Activated T-helper 1 cell treated with anti-CD3 and anti-CD28 coated beads, Interleukin-12 subunit alpha, Interleukin-12 subunit beta, Interleukin-2, Interleukin-4 antibody, amounts not matched to agents 30 ng/mL and 10 ng/mL and 1 ng/mL, durations not matched to agents 14 hours and 24 hours and 36 hours (primary cell): ENCODE data around the gene DUS4L. TPM values are rescaled to one million over a fixed set of nuclear protein-coding genes. Genes with fewer than 3 reads are reported as not detected.

Experiments
- DNase-seq: peaks from one replicate; pipeline ENCODE4 v3.0.0; 2021; ENCODE audit warnings: low spot score
- H3K27ac Mint-ChIP-seq: one replicate; pipeline ENCODE4 v1.8.0; 2021; ENCODE audit warnings: mild to moderate bottlenecking, mixed read lengths
- H3K27me3 Mint-ChIP-seq: one replicate; pipeline ENCODE4 v1.8.0; 2022; ENCODE audit warnings: mild to moderate bottlenecking, moderate library complexity, mixed read lengths; ENCODE audit not compliant: insufficient read depth
- H3K36me3 Mint-ChIP-seq: one replicate; pipeline ENCODE4 v1.8.0; 2021; ENCODE audit warnings: low read depth, mixed read lengths
- H3K4me1 Mint-ChIP-seq: one replicate; pipeline ENCODE4 v1.8.0; 2021; ENCODE audit warnings: low read depth, mixed read lengths
- H3K4me3 Mint-ChIP-seq: one replicate; pipeline ENCODE4 v1.8.0; 2021; ENCODE audit warnings: mild to moderate bottlenecking, moderate library complexity, mixed read lengths
- H3K9me3 Mint-ChIP-seq: one replicate; pipeline ENCODE4 v1.8.0; 2021; ENCODE audit warnings: mixed read lengths
- intact Hi-C: fragments of 100-400 bp; cut with micrococcal nuclease; formaldehyde crosslinking; loops from one replicate; pipeline ENCODE4 v1.15.1; 2024
- total RNA-seq: library from RNA; stranded (reverse); gene quantifications from 2 replicates; pipeline ENCODE4 v1.2.3, GENCODE V29; 2022

The DUS4L gene
- total RNA-seq, 1 donor from 2014 or later = 11.8 TPM

- peaks cover 21% of the 10 kb centered on the region for H3K36me3 Mint-ChIP-seq
Measured at GRCh38 chr7:107606303-107606702, 42.5 kb downstream of the DUS4L start.

DNA sequence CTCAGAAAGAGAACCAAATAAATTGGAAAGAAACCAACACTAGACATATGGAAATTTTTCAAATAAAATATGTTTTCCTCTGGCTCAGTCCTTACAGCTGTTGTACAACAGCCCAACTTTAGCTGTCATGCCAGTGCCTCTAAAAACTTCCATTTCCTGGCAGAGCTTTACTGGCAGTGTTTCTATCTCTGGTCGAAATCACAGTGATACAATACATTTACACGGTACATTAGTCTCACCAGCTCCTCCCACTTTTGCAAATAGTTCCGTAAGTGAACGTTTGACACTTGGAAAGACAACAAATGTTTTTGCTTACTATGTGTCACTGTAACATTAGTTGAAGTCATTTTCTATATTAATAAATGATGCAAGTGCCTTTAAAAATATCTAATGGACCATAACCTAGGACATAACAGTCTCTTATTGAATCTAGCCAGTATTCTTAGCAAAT is 46.1 kb downstream of the DUS4L start:
- Mint-ChIP-seq H3K36me3 (peaks cover 40% of the 10 kb centered on the region), H3K9me3 (no peaks in the 10 kb centered on the region)

More at GRCh38 chr7:107606303-107606702, 42.5 kb downstream of the DUS4L start:
- no peaks in the 10 kb centered on the region for H3K4me1 Mint-ChIP-seq
- no peak overlapping the region for H3K27ac Mint-ChIP-seq
- H3K9me3 Mint-ChIP-seq = no peaks in the 10 kb centered on the region
- intact Hi-C loops = no loop called here
- no peak overlapping the region for H3K4me3 Mint-ChIP-seq
- DNase-seq = no peak
- no peaks in the 10 kb centered on the region for H3K27me3 Mint-ChIP-seq

DNA sequence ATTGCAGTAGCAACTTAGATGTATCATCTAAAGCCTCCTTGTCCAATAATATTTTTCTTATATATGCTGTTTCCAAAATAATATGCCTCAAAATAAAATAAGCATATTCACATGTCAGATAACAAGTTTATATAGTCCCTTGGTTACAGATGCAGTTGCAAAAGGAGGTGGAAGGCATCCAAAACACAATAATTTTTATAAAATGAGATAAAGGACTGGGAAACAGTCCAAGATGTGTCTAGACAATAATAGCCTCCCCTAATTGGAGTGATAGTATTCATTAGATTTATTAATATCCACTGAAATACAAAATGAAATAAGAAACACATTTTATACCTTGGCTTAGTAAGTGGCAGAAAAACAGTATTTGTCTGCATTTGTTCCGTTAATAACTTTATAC is 46.6 kb downstream of the DUS4L start:
- Mint-ChIP-seq H3K27me3 (no peaks in the 10 kb centered on the region), H3K4me1 (peaks cover 11% of the 10 kb centered on the region), H3K9me3 (no peaks in the 10 kb centered on the region), H3K4me3 (no peak overlapping the region), H3K27ac (no peak overlapping the region), H3K36me3 (peaks cover 41% of the 10 kb centered on the region)
- DNase-seq = no peak
- intact Hi-C loops = no loop called here

More for the DNA sequence above, 46.1 kb downstream of the DUS4L start:
- no peak overlapping the region for H3K4me3 Mint-ChIP-seq
- H3K27me3 Mint-ChIP-seq = no peaks in the 10 kb centered on the region
- H3K27ac Mint-ChIP-seq = no peak overlapping the region
- no peak for DNase-seq
- intact Hi-C loops = no loop called here
- H3K4me1 Mint-ChIP-seq = peaks cover 6% of the 10 kb centered on the region

- Mint-ChIP-seq H3K4me1 (peaks cover 17% of the 10 kb centered on the region), H3K9me3 (no peaks in the 10 kb centered on the region), H3K36me3 (peaks cover 47% of the 10 kb centered on the region), H3K27me3 (no peaks in the 10 kb centered on the region), H3K27ac (no peak overlapping the region), H3K4me3 (no peak overlapping the region)
- intact Hi-C loops = no loop called here
- DNase-seq = no peak
Measured at GRCh38 chr7:107613439-107613838, 49.7 kb downstream of the DUS4L start.

- Mint-ChIP-seq H3K4me3 (no peak overlapping the region), H3K36me3 (peaks cover 45% of the 10 kb centered on the region), H3K27me3 (no peaks in the 10 kb centered on the region), H3K4me1 (peaks cover 17% of the 10 kb centered on the region), H3K9me3 (no peaks in the 10 kb centered on the region), H3K27ac (no peak overlapping the region)
- intact Hi-C loops = no loop called here
- DNase-seq = no peak
Measured at GRCh38 chr7:107613948-107614347, 50.2 kb downstream of the DUS4L start.

DNA sequence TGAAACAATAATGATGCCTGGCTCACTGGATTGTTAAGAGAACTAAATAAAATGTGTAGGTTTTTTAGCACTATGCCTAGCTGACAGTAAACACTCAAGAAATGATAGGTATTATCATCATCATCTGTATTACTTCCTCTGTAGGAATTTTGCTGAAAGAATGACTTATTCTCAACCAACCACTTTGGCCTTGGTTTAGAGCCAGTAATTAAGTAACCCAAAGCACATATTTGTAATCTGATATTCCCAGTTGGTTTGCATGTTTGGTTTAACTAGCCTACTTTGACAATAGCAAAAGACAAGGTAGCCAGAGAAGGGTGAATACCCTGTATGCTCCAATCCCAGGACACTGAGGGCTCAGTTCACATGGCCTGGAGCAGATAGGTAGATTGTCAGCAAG is 50.7 kb downstream of the DUS4L start:
- Mint-ChIP-seq H3K27me3 (no peaks in the 10 kb centered on the region), H3K9me3 (no peaks in the 10 kb centered on the region), H3K36me3 (peaks cover 42% of the 10 kb centered on the region), H3K4me3 (no peak overlapping the region), H3K4me1 (peaks cover 17% of the 10 kb centered on the region), H3K27ac (no peak overlapping the region)
- intact Hi-C loops = no loop called here
- no peak for DNase-seq

DNA sequence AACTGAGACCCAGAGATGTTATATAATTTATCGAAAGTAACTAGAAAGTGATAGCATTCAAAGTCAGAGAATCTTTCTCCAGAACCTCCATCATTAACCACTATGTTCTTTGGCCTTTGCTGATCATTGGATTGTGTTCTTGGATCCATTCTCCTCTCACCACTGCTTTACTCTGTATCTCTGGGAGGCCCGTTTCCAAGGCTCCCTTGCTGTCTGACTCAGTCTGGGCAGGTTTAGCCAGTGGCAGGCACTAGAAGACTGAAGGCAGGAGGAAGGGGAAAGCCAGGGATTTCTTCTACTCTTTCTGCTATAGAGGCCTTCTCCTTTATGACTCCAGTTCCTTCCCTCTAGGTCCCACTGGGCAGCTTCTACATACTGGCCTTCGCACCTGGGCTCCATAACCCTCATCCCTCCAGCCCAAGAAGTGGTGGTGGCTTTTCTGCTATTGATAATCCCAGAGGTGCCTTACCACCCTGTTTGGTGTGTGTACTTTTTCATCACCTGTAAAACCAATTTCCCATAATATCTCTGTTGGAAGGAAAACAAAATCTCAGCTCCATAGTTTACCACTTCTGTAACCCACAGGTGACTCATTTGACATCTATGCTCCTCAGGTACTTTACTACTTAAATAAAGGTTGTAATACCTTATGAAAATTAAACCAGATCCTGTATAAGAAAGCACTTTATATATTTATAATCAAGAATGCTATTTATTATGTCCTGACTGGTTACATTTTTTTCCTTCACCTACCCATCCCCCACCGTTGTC is 52.3 kb downstream of the DUS4L start:
- Mint-ChIP-seq H3K9me3 (no peaks in the 10 kb centered on the region), H3K4me3 (no peak overlapping the region), H3K4me1 (peaks cover 17% of the 10 kb centered on the region), H3K36me3 (peaks cover 38% of the 10 kb centered on the region), H3K27ac (no peak overlapping the region), H3K27me3 (no peaks in the 10 kb centered on the region)
- intact Hi-C loops = no loop called here
- no peak for DNase-seq

GRCh38 chr7:107622429-107622828 is 58.7 kb downstream of the DUS4L start:
- Mint-ChIP-seq H3K36me3 (peaks cover 7% of the 10 kb centered on the region), H3K27me3 (no peaks in the 10 kb centered on the region), H3K27ac (no peak overlapping the region), H3K4me3 (no peak overlapping the region), H3K9me3 (peaks cover 6% of the 10 kb centered on the region), H3K4me1 (no peaks in the 10 kb centered on the region)
- DNase-seq = no peak
- intact Hi-C loops = loop anchor here (5.0 kb wide), 1 partner anchor 35 kb away; no protein-coding TSS in a partner anchor

DNA sequence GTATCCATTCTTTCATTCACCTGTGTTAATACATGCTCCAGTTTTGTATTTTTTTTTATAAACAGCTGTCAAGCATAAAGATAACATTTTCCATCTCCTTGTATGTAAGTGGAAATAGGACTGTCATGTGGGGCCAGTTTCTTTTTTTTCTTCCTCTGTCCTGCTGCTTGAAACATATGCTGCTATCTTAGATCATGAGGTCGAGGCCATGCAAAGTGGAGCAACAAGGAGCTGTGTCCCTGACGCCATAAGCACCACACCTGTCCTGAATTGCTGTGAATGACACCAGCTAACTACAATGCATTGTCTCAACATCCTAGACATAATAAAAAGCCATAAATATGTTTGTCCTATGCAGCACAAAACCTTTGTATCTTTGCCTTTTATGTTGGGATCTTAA is 59.1 kb downstream of the DUS4L start:
- peaks cover under 1% of the 10 kb centered on the region for H3K4me1 Mint-ChIP-seq
- no peak overlapping the region for H3K4me3 Mint-ChIP-seq
- H3K36me3 Mint-ChIP-seq = peaks cover 7% of the 10 kb centered on the region
- no peak overlapping the region for H3K27ac Mint-ChIP-seq
- intact Hi-C loops = loop anchor here (5.0 kb wide), 1 partner anchor 34 kb away; no protein-coding TSS in a partner anchor
- H3K27me3 Mint-ChIP-seq = no peaks in the 10 kb centered on the region
- H3K9me3 Mint-ChIP-seq = peaks cover 7% of the 10 kb centered on the region
- no peak for DNase-seq

GRCh38 chr7:107627002-107627401 is 63.2 kb downstream of the DUS4L start:
- H3K4me1 Mint-ChIP-seq = peaks cover 19% of the 10 kb centered on the region
- H3K36me3 Mint-ChIP-seq = peaks cover 13% of the 10 kb centered on the region
- no peak for DNase-seq
- no peaks in the 10 kb centered on the region for H3K27me3 Mint-ChIP-seq
- intact Hi-C loops = no loop called here
- no peak overlapping the region for H3K27ac Mint-ChIP-seq
- H3K4me3 Mint-ChIP-seq = no peak overlapping the region
- peaks cover 7% of the 10 kb centered on the region for H3K9me3 Mint-ChIP-seq

Other genes with a start within 250 kb of the DUS4L start
- gene GPR22, start 93.9 kb upstream of the DUS4L start, total RNA-seq = not detected in 2 replicates
- 36.5 and 39.1 TPM in 2 replicates for gene COG5, start 51 bp upstream of the DUS4L start, total RNA-seq
- 43.5 and 44.5 TPM in 2 replicates for gene BCAP29, start 16.3 kb downstream of the DUS4L start, total RNA-seq
- gene SLC26A4, start 96.9 kb downstream of the DUS4L start, total RNA-seq = 7.2 and 7.9 TPM in 2 replicates
- gene CBLL1, start 180.2 kb downstream of the DUS4L start, total RNA-seq = 46.9 and 49.6 TPM in 2 replicates
- not detected in 2 replicates for gene SLC26A3, start 239.3 kb downstream of the DUS4L start, total RNA-seq